ENCODE measurements around the gene SUCLA2. TPM values are rescaled to one million over a fixed set of nuclear protein-coding genes. Genes with fewer than 3 reads are reported as not detected.

The SUCLA2 gene
- total and polyA plus RNA-seq, 2 of the 8 experiments (the other 6 are each of a cell fraction or from before 2014, with no cell fraction given) = 23.5 to 78.8 TPM

DNA sequence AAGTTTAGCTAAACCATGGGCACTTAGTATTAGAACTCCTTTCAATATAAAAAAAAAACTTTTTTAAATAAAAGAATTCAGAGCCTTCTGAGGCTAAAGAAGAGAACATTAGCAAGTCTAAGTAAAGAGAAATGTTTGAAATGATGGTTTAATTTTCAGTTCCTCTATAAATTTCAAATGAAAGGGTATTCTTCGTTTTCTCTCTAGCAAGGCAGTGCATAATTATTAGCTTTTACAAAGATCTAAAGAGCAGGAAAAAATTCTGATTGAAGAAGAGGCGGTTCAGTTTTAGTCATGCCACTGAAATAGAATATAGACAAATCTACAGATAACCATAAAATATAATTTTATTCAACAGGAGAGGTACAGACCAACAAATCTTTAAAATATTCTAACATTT, 18.0 kb downstream of the SUCLA2 start:
- no peaks in the 10 kb centered on the region for H3K79me1 ChIP-seq (ENCODE audit: low read depth, low read length)
- H3K56ac ChIP-seq (replicated peaks; ENCODE audit: insufficient read length, low read depth, low read length) = no peak overlapping the region
- H2BK15ac ChIP-seq (ENCODE audit: low read length) = no peak overlapping the region
- no peak overlapping the region for H4K5ac ChIP-seq (ENCODE audit: insufficient read length, low read depth, low read length)
- no peak overlapping the region for H2AK5ac ChIP-seq (ENCODE audit: low read depth, low read length)
- H3K18ac ChIP-seq (ENCODE audit: extremely low read depth, low read length) = no peak overlapping the region
- H4K91ac ChIP-seq (replicated peaks; ENCODE audit: insufficient read length, low read length) = no peak overlapping the region
- H3K4ac ChIP-seq (replicated peaks; ENCODE audit: insufficient read length, low read depth, low read length) = no peak overlapping the region
- POLR2A ChIA-PET (ENCODE audit: partially characterized antibody) = interaction anchor here (2.7 kb wide), 1 partner anchor 12 kb away, joined by 10 read pairs; no protein-coding TSS in a partner anchor
- no peak overlapping the region for H2BK5ac ChIP-seq (ENCODE audit: low read depth, low read length)
- H2BK120ac ChIP-seq (replicated peaks; ENCODE audit: low read depth, low read length) = no peak overlapping the region
- CTCF ChIA-PET (ENCODE audit: partially characterized antibody) = interaction anchor here (2.1 kb wide), 1 partner anchor 14 kb away, joined by 5 read pairs; no protein-coding TSS in a partner anchor
- no peaks in the 10 kb centered on the region for H3K4me1 ChIP-seq (replicated peaks in 1 of 4; ENCODE audit: control insufficient read depth in 3 of 4, insufficient read depth in 4 of 4, low read length in 3 of 4)
- FAIRE-seq = no peak
- H3K27ac ChIP-seq (ENCODE audit: low read depth, low read length) = no peak overlapping the region
- H3K9ac ChIP-seq (replicated peaks in 1 of 4; ENCODE audit: extremely low read depth in 1 of 4, low read depth in 3 of 4, low read length in 3 of 4) = no peak overlapping the region
- H3K79me2 ChIP-seq (ENCODE audit: control insufficient read depth in 1 of 2, insufficient read depth in 2 of 2, low read length in 2 of 2) = peaks cover 0 to 2% of the 10 kb centered on the region in 2 experiments; a peak in 1 of 4 replicates
- no peak for DNase-seq (ENCODE audit: low read depth in 1 of 2, low spot score in 2 of 2)
- H3K23ac ChIP-seq (ENCODE audit: insufficient read length) = no peak overlapping the region
- H2AFZ ChIP-seq (ENCODE audit: low read length) = no peak overlapping the region
- H2BK20ac ChIP-seq (ENCODE audit: low read length) = no peak overlapping the region
- H3K14ac ChIP-seq (ENCODE audit: insufficient read length) = no peak overlapping the region
- no peaks in the 10 kb centered on the region for H3K27me3 ChIP-seq (replicated peaks in 1 of 4; ENCODE audit: control insufficient read depth in 3 of 4, extremely low read depth in 1 of 4, insufficient read depth in 3 of 4, low read length in 3 of 4)
- H3K9me3 ChIP-seq (ENCODE audit: insufficient read depth in 2 of 2, low read depth in 1 of 2, low read length in 1 of 2) = peaks cover 0 to 5% of the 10 kb centered on the region in 2 experiments; a peak in 1 of 4 replicates
- no peak overlapping the region for H4K8ac ChIP-seq (ENCODE audit: extremely low read depth, insufficient read depth, low read length)
- H3K36me3 ChIP-seq (ENCODE audit: control insufficient read depth in 2 of 4, insufficient read depth in 4 of 4, low read length in 3 of 4) = peaks cover 0 to 20% (median 8%) of the 10 kb centered on the region in 4 experiments; a peak in 3 of 8 replicates
- WGBS, 2 experiments (ENCODE audit: extremely low coverage in 1 of 2, insufficient coverage in 1 of 2, insufficient read length in 1 of 2, insufficient replicate concordance in 2 of 2, low coverage in 1 of 2, low lambda C conversion rate in 2 of 2, missing lambda C conversion rate in 1 of 2) = 80% methylated on average over 2 of the region's 2 CpGs; no CpG with 5 or more reads in 1 of the 2 experiments
- H3K4me3 ChIP-seq (ENCODE audit: extremely low read depth in 1 of 4, insufficient read depth in 2 of 4, low read depth in 3 of 4, low read length in 4 of 4) = no peak overlapping the region
- H2BK12ac ChIP-seq (ENCODE audit: low read depth, low read length) = no peak overlapping the region
- no peak overlapping the region for H3K4me2 ChIP-seq (ENCODE audit: insufficient read depth in 1 of 2, low read depth in 2 of 2, low read length in 2 of 2)
- H4K20me1 ChIP-seq (replicated peaks in 1 of 2; ENCODE audit: control insufficient read depth in 1 of 2, insufficient read depth in 2 of 2, low read length in 2 of 2) = no peaks in the 10 kb centered on the region
- no peaks in the 10 kb centered on the region for H3K23me2 ChIP-seq (ENCODE audit: low read depth, low read length)
- TF ChIP-seq POU5F1 (IDR thresholded peaks at IDR 0.05; ENCODE audit: low read depth, low read length) = no peak
- TF ChIP-seq, protein P1, sequence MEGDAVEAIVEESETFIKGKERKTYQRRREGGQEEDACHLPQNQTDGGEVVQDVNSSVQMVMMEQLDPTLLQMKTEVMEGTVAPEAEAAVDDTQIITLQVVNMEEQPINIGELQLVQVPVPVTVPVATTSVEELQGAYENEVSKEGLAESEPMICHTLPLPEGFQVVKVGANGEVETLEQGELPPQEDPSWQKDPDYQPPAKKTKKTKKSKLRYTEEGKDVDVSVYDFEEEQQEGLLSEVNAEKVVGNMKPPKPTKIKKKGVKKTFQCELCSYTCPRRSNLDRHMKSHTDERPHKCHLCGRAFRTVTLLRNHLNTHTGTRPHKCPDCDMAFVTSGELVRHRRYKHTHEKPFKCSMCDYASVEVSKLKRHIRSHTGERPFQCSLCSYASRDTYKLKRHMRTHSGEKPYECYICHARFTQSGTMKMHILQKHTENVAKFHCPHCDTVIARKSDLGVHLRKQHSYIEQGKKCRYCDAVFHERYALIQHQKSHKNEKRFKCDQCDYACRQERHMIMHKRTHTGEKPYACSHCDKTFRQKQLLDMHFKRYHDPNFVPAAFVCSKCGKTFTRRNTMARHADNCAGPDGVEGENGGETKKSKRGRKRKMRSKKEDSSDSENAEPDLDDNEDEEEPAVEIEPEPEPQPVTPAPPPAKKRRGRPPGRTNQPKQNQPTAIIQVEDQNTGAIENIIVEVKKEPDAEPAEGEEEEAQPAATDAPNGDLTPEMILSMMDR (IDR thresholded peaks at IDR 0.05; ENCODE audit: control extremely low read depth in 1 of 3, insufficient read depth in 1 of 3, low read depth in 1 of 3, low read length in 3 of 3) = no peak
- TF ChIP-seq BRCA1 (IDR thresholded peaks at IDR 0.05; ENCODE audit: low read depth, low read length) = no peak
- no peak for TF ChIP-seq RXRA (IDR thresholded peaks at IDR 0.05; ENCODE audit: insufficient read depth, low read depth, low read length)
- no peak for TF ChIP-seq RNF2 (IDR thresholded peaks at IDR 0.05; ENCODE audit: borderline replicate concordance, low read depth, low read length, missing control alignments, poor library complexity, severe bottlenecking)
- no peak for TF ChIP-seq CTBP2 (IDR thresholded peaks at IDR 0.05; ENCODE audit: borderline replicate concordance, insufficient read depth, insufficient read length, low read length)
- no peak for TF ChIP-seq CBX5 (IDR thresholded peaks at IDR 0.05; ENCODE audit: low read depth, low read length)
- TF ChIP-seq, protein P2, sequence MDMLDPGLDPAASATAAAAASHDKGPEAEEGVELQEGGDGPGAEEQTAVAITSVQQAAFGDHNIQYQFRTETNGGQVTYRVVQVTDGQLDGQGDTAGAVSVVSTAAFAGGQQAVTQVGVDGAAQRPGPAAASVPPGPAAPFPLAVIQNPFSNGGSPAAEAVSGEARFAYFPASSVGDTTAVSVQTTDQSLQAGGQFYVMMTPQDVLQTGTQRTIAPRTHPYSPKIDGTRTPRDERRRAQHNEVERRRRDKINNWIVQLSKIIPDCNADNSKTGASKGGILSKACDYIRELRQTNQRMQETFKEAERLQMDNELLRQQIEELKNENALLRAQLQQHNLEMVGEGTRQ (IDR thresholded peaks at IDR 0.05; ENCODE audit: low read length) = no peak
- no peak for TF ChIP-seq EZH2 (IDR thresholded peaks at IDR 0.05; ENCODE audit: low read depth, low read length, severe bottlenecking)
